H9 (cell line): Measurements from ENCODE around the gene RASSF5. TPM values are rescaled to one million over a fixed set of nuclear protein-coding genes. Genes with fewer than 3 reads are reported as not detected.

Experiments
- DNase-seq: peaks from one replicate; pipeline ENCODE4 v3.0.0-alpha.2; 2017
- H2AFZ ChIP-seq: one replicate; pipeline ENCODE4 v1.6.1; 2013; ENCODE audit warnings: mild to moderate bottlenecking, low read length, control low read depth, moderate library complexity
- H2AK5ac ChIP-seq: 2 replicates; pipeline ENCODE4 v1.6.1; 2013; ENCODE audit warnings: low read length, control low read depth, mixed read lengths; ENCODE audit not compliant: insufficient read length
- H2BK120ac ChIP-seq: one replicate; pipeline ENCODE4 v1.6.1; 2013; ENCODE audit warnings: low read depth, mild to moderate bottlenecking, low read length, control low read depth, inconsistent platforms; ENCODE audit not compliant: poor library complexity, severe bottlenecking
- H2BK12ac ChIP-seq: 2 replicates; pipeline ENCODE4 v1.6.1; 2013; ENCODE audit warnings: low read length, control low read depth, mixed read lengths, low read depth; ENCODE audit not compliant: insufficient read length
- H2BK15ac ChIP-seq: 2 replicates; pipeline ENCODE4 v1.6.1; 2013; ENCODE audit warnings: low read depth, low read length, control low read depth
- H2BK20ac ChIP-seq: one replicate; pipeline ENCODE4 v1.6.1; 2013; ENCODE audit warnings: low read depth, mild to moderate bottlenecking, low read length, control low read depth, inconsistent platforms; ENCODE audit not compliant: poor library complexity, severe bottlenecking
- H2BK5ac ChIP-seq: 2 replicates; pipeline ENCODE4 v1.6.1; 2013; ENCODE audit warnings: low read length, control low read depth, mixed read lengths; ENCODE audit not compliant: insufficient read length
- H3K14ac ChIP-seq: 2 replicates; pipeline ENCODE4 v1.6.1; 2013; ENCODE audit warnings: low read length, control low read depth; ENCODE audit not compliant: insufficient read depth
- H3K18ac ChIP-seq: 2 replicates; pipeline ENCODE4 v1.6.1; 2013; ENCODE audit warnings: low read depth, mild to moderate bottlenecking, mixed read lengths, low read length, control low read depth; ENCODE audit not compliant: insufficient read length
- H3K23ac ChIP-seq: 2 replicates; pipeline ENCODE4 v1.6.1; 2013; ENCODE audit warnings: low read length, control low read depth, mixed read lengths, low read depth; ENCODE audit not compliant: insufficient read length
- H3K23me2 ChIP-seq: 2 replicates; pipeline ENCODE4 v1.6.1; 2013; ENCODE audit warnings: low read depth, mild to moderate bottlenecking, mixed read lengths, low read length, control low read depth; ENCODE audit not compliant: insufficient read length, poor library complexity, severe bottlenecking
- H3K27ac ChIP-seq: 2 replicates; pipeline ENCODE4 v1.5.1; 2013; ENCODE audit warnings: low read length, control low read depth, mixed read lengths, low read depth; ENCODE audit not compliant: insufficient read length
- H3K27me3 ChIP-seq: 2 replicates; pipeline ENCODE4 v1.6.1; 2013; ENCODE audit warnings: low read length, control low read depth, inconsistent platforms; ENCODE audit not compliant: insufficient read depth
- H3K4ac ChIP-seq: 2 replicates; pipeline ENCODE4 v1.6.1; 2013; ENCODE audit warnings: low read depth, mild to moderate bottlenecking, control low read depth, inconsistent platforms, low read length, moderate library complexity
- H3K4me1 ChIP-seq: 2 replicates; pipeline ENCODE4 v1.6.1; 2013; ENCODE audit warnings: low read length, control low read depth, inconsistent platforms; ENCODE audit not compliant: insufficient read depth
- H3K4me2 ChIP-seq: 2 replicates; pipeline ENCODE4 v1.6.1; 2013; ENCODE audit warnings: low read length, control low read depth, mixed read lengths; ENCODE audit not compliant: insufficient read length, insufficient read depth
- H3K56ac ChIP-seq: 2 replicates; pipeline ENCODE4 v1.6.1; 2013; ENCODE audit warnings: low read depth, mild to moderate bottlenecking, mixed read lengths, low read length, control low read depth; ENCODE audit not compliant: insufficient read length
- H3K79me1 ChIP-seq: 2 replicates; pipeline ENCODE4 v1.6.1; 2013; ENCODE audit warnings: low read depth, mild to moderate bottlenecking, moderate library complexity, low read length, control low read depth, inconsistent platforms; ENCODE audit not compliant: insufficient read depth, poor library complexity, severe bottlenecking
- H3K79me2 ChIP-seq: 2 replicates; pipeline ENCODE4 v1.6.1; 2013; ENCODE audit warnings: low read length, control low read depth, inconsistent platforms; ENCODE audit not compliant: insufficient read depth
- H3K9ac ChIP-seq: 2 replicates; pipeline ENCODE4 v1.6.1; 2013; ENCODE audit warnings: low read length, control low read depth, mixed read lengths; ENCODE audit not compliant: insufficient read length; ENCODE audit errors: extremely low read depth
- H3K9me3 ChIP-seq: one replicate; pipeline ENCODE4 v1.6.1; 2013; ENCODE audit warnings: low read depth, low read length, inconsistent platforms; ENCODE audit not compliant: control insufficient read depth
- H3T11ph ChIP-seq: one replicate; pipeline ENCODE4 v1.6.1; 2013; ENCODE audit warnings: mild to moderate bottlenecking, low read length, control low read depth, inconsistent platforms
- H4K20me1 ChIP-seq: one replicate; pipeline ENCODE4 v1.6.1; 2013; ENCODE audit not compliant: control insufficient read depth, insufficient read length, insufficient read depth
- H4K5ac ChIP-seq: 2 replicates; pipeline ENCODE4 v1.6.1; 2013; ENCODE audit warnings: low read depth, mild to moderate bottlenecking, mixed read lengths, low read length, control low read depth; ENCODE audit not compliant: insufficient read length
- H4K8ac ChIP-seq: replicated peaks from 2 replicates; pipeline ENCODE4 v1.6.1; 2013; ENCODE audit warnings: low read length, control low read depth, mixed read lengths, low read depth; ENCODE audit not compliant: insufficient read length
- H4K91ac ChIP-seq: 2 replicates; pipeline ENCODE4 v1.6.1; 2013; ENCODE audit warnings: low read depth, mild to moderate bottlenecking, moderate library complexity, mixed read lengths, low read length, control low read depth; ENCODE audit not compliant: insufficient read length
- H3K27ac Mint-ChIP-seq, 3 experiments: 2 replicates in 2 of 3; 3 replicates in 1 of 3; pipeline ENCODE4 v1.8.0; 2020 to 2021; ENCODE audit warnings: mixed read lengths in 3 of 3, mild to moderate bottlenecking in 1 of 3, moderate library complexity in 1 of 3
- H3K27me3 Mint-ChIP-seq: 2 replicates; pipeline ENCODE4 v1.8.0; 2021; ENCODE audit warnings: low read depth, mild to moderate bottlenecking, moderate library complexity, mixed read lengths
- H3K36me3 Mint-ChIP-seq, 3 experiments: 2 replicates in 2 of 3; 3 replicates in 1 of 3; pipeline ENCODE4 v1.8.0; 2020 to 2021; ENCODE audit warnings: low read depth in 3 of 3, mixed read lengths in 3 of 3; ENCODE audit not compliant: insufficient read depth in 1 of 3
- H3K4me1 Mint-ChIP-seq, 2 experiments: 2 replicates each; pipeline ENCODE4 v1.8.0; 2020; ENCODE audit warnings: mixed read lengths in 2 of 2
- H3K4me3 Mint-ChIP-seq, 2 experiments: 2 replicates in 1 of 2; 3 replicates in 1 of 2; pipeline ENCODE4 v1.8.0; 2020 to 2021; ENCODE audit warnings: mild to moderate bottlenecking in 2 of 2, mixed read lengths in 2 of 2, moderate library complexity in 1 of 2
- H3K9me3 Mint-ChIP-seq, 2 experiments: 2 replicates in 1 of 2; 3 replicates in 1 of 2; pipeline ENCODE4 v1.8.0; 2020; ENCODE audit warnings: mild to moderate bottlenecking in 2 of 2, mixed read lengths in 2 of 2, moderate library complexity in 1 of 2
- CTCF ChIP-seq: fragments of 200-600 bp; sonication (generic); conservative IDR thresholded peaks from 3 replicates; pipeline ENCODE4 v1.8.0; 2021; ENCODE audit warnings: antibody characterized with exemption, mild to moderate bottlenecking
- WGBS: extraction: QIAGEN DNeasy Blood & Tissue Kit; methylation state at CpG from one replicate; pipeline ENCODE4 v1.1.7; 2013; ENCODE audit warnings: missing lambda C conversion rate, low lambda C conversion rate, mixed read lengths; ENCODE audit not compliant: insufficient read length; ENCODE audit errors: extremely low coverage; 5-methylcytosine and 5-hydroxymethylcytosine counted together
- total RNA-seq: library from RNA; stranded (reverse); gene quantifications from 2 replicates; pipeline ENCODE4 v1.2.1, GENCODE V29; 2021

Gene RASSF5
- total RNA-seq, 1 experiment from 2014 or later, result 0.50 TPM

GRCh38 chr1:206596319-206596666 is 89.0 kb downstream of the RASSF5 start:
- DNase-seq, result no peak
- Histone ChIP-seq H3T11ph (no peak overlapping the region), H3K23ac (no peak overlapping the region), H3K14ac (no peak overlapping the region), H3K27ac (no peak overlapping the region), H4K20me1 (no peaks in the 10 kb centered on the region), H3K4me2 (no peak overlapping the region), H4K5ac (no peak overlapping the region), H2BK5ac (no peak overlapping the region), H2BK15ac (no peak overlapping the region), H3K27me3 (no peaks in the 10 kb centered on the region), H3K79me2 (no peaks in the 10 kb centered on the region), H3K4me1 (no peaks in the 10 kb centered on the region), H2BK12ac (no peak overlapping the region), H2BK120ac (no peak overlapping the region), H3K23me2 (no peaks in the 10 kb centered on the region), H3K56ac (no peak overlapping the region), H3K9ac (no peak overlapping the region), H3K18ac (no peak overlapping the region), H4K91ac (no peak overlapping the region), H3K4ac (no peak overlapping the region), H3K9me3 (no peaks in the 10 kb centered on the region), H3K79me1 (no peaks in the 10 kb centered on the region), H2AFZ (no peak overlapping the region), H2AK5ac (no peak overlapping the region), H2BK20ac (no peak overlapping the region), H4K8ac (no peak overlapping the region)
- no CpG with 5 or more reads among the region's 1 CpG for WGBS
- TF ChIP-seq CTCF, result no peak
- H3K4me1 Mint-ChIP-seq, result no peaks in the 10 kb centered on the region
- H3K4me3 Mint-ChIP-seq, result no peak overlapping the region
- H3K36me3 Mint-ChIP-seq, result peaks cover 18 to 60% (median 56%) of the 10 kb centered on the region in 3 experiments; a peak in 6 of 7 replicates
- H3K9me3 Mint-ChIP-seq, result no peaks in the 10 kb centered on the region
- no peak overlapping the region for H3K27ac Mint-ChIP-seq
- H3K27me3 Mint-ChIP-seq, result no peaks in the 10 kb centered on the region
